ENCODE measurements around the gene ATP5F1C.

Gene ATP5F1C

GRCh38 chr10:7853226-7853842 lies 65.4 kb downstream of the ATP5F1C start:
- ATAC-seq (no peak), DNase-seq (no peak)

GRCh38 chr10:7853890-7854289 lies 65.9 kb downstream of the ATP5F1C start:
- DNase-seq (no peak), ATAC-seq (no peak)

GRCh38 chr10:7855205-7855604 lies 67.2 kb downstream of the ATP5F1C start:
- DNase-seq (no peak), ATAC-seq (no peak)

GRCh38 chr10:7856678-7857077 lies 68.7 kb downstream of the ATP5F1C start:
- ATAC-seq (no peak), DNase-seq (no peak)

- no peak for DNase-seq
- ATAC-seq, result no peak
Measured at GRCh38 chr10:7857262-7857661, 69.3 kb downstream of the ATP5F1C start.

All from stimulated activated naive CD8-positive, alpha-beta T cell treated with anti-CD3 and anti-CD28 coated beads, Interleukin-15, Interleukin-2, amounts not matched to agents 100 U/mL and 50 U/mL, for 24 hours (primary cell).